Measurements from ENCODE around the gene RRP12. TPM values are rescaled to one million over a fixed set of nuclear protein-coding genes. Genes with fewer than 3 reads are reported as not detected.

Gene RRP12
- total RNA-seq, 1 donor from 2014 or later: 20.9 TPM

DNA sequence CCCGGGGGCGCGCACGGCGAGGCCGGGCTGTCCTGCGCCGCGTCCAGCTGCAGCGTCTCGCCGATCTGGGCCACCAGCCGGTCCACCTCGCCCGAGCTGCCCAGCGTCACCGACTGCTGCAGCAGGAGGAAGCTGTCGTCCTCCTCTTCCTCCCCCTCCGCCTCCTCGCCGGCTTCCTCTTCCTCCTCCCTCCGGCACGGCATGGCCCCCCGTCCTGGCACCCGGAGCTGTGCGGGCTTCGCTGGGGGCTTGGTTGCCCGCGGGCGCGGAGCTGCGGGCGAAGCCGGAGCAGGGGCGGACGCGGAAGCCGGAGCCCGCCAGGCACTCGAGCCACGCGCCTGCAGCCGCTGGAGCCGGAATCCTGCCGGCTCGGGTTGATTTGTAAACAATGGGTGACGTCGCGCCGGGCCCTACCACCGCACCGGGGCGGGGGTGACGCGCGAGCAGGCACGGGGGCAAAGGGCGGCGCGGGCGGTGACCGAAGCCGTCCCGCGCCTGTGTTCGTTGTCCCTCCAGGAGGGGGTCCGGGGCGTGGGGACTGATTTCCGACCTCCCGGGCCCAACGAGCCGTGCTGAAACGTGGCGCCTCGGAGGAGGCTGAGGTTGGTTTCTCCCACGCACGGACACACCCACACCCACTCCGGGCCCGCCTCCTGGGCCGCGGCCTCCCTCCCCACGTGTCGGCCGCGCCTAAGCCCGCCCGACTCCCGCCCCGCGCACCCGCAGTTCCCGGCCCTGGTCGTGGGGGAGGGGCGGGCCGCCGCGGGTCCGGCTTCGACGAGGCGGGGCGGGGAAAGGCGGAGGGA, 66.6 kb downstream of the RRP12 start, which contains the start of gene FRAT2:
FRAT2 (minus strand) TSS at position 360 of the 806 bp plus-strand sequence; CDS start at position 203, 157 bp downstream.
- DNase-seq (ENCODE audit: low spot score): peak; percentile 91

DNA sequence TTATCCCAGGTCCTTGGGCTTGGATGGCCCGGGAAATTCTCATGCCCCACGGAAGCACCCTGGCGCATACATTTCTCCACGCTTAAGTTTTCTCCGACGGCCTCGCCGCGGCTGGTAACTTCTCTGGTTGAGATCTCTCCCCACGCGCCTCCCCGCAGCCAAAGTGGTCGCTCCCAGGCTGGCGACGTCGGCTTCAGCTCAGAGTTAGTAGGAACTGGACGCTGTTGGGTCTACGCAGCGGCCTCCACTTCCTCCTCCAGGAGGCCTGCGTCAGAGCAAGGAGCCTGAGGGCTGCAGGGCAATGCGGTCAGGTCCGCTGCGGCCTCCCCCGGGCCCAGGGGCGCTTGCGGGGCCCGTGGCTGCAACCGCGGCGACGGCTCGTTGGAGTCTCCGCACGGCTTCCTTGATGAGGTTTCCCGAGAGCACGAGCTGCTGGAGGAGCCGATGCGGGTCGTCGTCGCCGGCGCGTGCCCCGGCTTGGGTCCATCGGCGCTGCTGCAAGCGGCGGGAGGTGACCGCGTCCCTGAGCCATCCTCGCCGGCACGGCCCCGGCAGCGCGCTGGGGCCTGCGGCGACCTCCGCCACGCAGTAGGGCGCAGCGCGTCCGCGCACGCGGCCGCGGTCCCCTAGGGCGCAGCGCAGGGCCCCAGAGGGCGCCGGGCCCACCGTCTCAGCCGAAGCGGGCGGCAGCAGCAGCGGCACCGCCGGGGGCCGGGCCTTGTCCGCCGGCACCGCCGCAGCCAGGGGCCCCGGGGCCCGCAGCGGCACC, 67.4 kb downstream of the RRP12 start:
- DNase-seq (ENCODE audit: low spot score): peak; percentile 40

DNA sequence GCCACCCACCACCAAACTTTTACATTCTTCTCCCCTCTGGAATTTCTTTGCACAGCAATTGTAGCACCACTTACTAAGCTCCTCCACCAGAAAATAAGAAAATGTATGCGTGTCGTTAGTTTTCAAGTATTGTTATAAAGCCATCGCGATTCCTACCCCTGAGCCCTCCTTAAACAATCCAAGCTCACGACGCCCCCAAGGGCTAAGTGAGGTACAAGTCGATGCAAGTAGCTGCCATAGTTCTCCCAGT, 67.9 kb downstream of the RRP12 start:
- no peak for DNase-seq (ENCODE audit: low spot score)

DNA sequence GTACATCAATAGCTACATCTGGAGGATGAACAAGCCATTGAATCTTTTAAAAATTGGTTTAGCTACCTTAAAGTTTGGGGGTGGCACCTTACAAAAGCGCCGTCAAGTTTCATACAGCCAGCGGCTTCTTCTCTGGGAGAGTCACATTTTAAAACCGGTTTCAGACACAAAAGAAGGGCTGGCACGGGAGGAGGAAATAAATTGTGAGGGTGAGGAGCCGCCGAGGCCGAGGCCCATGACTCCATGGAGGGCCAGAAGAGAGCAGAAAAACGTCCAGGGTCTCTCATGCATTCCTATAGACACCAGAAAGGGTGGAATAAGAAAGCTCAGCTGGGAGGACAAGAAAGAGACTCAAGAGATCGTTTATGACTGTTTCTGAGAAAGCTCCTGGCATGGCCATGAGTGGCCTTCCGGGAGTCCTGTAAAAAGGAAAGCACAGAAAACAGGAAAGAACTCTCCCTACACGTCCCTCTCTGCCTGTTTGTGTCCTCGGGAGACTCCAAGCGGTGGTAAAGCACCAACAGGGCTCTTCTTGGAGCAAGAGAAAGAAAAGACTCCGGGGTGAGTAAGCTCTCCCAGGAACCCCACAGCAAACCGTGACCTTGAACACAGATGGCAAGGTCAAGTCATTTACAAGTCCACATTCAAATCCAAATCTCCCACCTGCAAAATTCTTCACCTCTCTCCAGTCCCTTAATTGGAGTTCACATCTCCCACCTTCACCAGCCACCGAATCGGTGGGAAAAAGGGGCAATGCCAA, 68.4 kb downstream of the RRP12 start:
- DNase-seq (ENCODE audit: low spot score): peak; percentile 61

DNA sequence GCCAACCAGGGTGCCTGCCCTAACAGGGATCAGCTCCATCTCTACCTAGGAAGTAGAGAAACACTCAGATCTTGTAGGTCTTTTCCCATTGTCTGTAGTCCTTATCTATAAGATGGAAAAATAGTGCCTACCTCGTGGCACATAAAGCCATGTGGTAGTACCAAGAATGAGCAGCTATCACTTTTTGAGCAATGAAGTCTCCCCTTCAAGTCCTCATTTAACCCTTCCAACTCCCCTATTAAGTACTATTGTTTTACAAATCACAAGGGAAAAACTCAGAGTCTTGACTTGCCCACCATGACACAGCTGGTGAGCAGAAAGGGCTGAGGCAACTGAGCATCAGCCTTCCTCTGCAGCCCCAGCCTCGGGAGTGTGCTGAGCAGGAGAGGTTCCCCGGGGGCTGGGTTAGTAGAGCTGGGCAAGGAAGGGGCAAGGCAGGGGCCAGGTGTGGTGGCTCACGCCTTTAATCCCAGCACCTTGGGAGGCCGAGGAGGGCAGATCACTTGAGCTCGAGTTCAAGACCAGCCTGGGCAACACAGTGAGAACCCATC, 69.9 kb downstream of the RRP12 start:
- no peak for DNase-seq (ENCODE audit: low spot score)

DNA sequence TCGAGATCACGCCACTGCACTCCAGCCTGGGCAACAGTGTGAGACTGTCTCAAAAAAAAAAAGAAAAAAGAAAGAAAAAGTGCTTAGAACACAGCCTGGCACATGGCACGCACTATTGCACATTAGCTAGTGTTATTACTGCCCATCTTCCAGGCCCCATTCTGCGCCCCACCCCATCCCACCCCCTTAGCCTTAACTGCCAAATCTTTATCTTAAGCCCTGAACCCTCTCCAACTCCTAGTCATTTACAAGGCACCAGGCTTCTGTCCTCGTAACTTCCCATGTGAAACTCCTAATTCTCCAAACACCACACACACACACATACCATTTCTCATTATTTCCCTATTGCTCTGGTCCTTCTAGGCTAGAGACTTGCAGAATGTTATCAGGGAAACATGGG, 71.4 kb downstream of the RRP12 start:
- no peak for DNase-seq (ENCODE audit: low spot score)

DNA sequence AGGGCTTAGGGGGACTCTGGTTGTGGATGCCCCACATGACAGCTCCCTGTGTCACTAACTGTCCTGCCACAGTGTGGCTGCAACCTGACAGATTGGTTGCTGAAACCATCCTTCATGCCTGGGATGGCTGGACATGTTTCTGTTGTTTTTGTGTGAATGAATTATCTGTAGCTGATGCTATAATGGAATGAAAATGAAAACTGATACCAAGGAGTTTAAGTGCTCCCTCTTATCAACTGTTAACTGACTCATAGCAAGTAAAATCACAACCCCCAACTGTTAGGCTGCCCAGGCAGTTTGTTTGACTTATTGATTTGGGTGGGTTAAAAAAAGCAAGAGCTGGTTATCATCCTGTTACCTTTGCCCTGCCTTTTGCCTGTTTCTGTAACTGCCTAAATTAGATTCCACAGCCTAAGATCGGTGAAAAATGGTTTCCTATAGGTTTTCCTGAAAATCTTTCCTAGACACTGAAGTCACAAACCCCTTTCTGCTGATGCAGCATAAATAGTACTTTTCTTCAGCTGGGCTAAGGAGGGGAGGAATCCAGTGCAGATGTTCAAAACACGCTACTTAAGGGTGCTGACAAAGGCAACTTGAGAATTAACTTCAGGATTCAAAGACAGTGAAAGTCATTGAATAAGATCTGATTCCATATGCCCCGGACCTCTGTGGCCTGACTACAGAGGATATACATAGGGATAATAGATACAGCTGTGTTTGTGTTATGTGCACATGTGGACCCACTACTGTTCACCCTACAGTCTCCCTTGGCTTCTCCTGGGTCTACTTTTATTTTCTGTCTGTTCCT, 72.3 kb downstream of the RRP12 start:
- DNase-seq (ENCODE audit: low spot score): peak; percentile 52

DNA sequence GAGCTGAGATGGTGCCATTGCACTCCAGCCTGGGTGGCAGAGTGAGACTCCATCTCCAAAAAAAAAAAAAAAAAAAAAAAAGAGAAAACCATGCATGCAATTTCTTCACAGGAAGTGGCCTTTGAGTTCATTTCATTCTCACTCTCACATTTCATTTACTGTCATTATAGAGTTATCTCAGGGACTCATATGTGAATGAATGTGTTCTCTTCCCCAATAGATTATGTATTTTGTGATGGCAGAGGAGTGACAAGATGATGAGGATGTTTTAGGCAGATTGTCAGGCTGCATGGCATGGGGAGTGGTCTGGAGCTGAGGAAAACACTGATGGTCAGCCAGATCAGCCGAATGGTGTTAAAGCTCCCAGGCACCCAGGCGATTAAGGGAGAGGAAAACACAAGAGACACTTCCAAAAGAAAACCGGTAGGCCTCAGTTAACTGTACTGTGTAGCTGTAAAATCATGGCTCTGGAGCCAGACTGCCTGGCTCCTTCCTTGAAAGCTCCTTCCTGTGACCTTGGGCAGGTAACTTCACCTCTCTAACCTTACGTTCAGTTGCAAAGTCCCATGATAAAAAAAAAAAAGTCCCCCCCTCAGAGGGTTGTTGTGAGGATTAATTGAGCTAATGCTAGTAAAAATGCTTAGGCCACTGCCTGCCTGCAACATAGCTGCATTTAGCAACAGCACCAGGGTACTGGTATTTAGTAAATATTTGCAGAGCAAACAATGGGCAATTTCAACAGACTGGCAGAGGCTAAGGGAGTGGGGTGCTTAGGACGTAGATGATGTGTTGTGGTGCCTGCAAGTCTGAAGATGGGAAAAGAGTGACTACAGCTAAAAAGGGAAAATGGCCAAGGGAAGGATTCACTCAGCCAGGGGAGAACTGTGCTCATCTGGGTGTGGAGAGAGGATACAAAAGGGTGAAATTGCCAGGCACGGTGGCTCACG, 73.5 kb downstream of the RRP12 start:
- DNase-seq (ENCODE audit: low spot score): peak; percentile 16

DNA sequence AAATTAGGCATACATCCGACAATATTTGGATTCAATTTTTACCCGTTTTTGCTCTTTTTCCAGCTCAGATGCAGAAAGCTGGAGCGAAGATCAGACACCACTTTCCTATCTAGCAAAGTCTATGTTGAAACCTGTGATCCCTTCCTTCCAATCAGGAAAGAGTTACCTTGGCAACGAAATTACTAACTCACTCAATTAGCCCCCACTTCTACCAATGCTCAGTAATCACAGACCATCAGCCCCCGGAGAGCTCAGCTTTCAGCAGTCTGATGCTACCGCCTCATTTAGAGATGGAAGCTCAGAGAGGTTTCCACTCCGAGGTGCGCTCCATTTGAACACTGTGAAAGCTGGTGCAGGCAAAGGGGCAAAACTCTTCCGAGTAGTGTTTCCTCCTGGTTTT, 75.4 kb downstream of the RRP12 start:
- DNase-seq (ENCODE audit: low spot score): no peak

DNA sequence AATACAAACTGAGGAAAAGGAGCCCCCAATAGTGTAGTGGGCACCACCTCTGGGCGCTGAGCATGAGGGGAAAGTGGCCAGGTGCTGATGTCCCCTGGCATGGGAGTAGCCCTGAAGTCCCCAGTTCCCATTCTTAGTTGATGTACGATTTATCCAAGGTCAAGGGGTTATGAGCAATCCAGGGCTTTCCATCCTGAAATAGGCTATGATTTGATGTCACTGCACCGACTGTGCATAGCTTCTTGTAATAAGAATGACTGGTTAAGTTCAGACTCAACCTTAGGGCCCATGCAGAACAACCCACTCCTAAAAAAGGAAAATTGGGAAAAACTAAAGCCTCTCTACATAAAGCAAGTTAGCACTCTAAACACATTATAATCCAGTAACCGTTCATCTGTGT, 77.6 kb downstream of the RRP12 start:
- no peak for DNase-seq (ENCODE audit: low spot score)

DNA sequence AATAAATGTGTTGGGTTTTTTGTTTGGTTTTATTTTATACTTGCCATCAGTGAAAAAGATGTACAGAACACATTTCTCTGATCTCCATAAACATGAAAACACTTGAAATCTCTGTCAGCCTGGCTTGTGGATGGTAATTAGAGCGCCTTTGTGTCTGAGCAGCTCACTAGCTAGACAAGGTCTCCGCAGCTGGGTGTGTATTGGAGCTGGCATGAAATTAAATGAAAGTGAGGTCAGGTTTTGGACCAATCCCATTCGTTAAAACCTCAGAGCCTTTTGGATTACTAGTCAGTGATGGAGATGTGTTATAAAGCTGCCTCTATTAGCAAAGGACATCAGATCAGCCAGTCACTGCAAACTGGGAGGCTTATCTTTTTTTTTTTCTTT, 79.3 kb downstream of the RRP12 start:
- no peak for DNase-seq (ENCODE audit: low spot score)

DNA sequence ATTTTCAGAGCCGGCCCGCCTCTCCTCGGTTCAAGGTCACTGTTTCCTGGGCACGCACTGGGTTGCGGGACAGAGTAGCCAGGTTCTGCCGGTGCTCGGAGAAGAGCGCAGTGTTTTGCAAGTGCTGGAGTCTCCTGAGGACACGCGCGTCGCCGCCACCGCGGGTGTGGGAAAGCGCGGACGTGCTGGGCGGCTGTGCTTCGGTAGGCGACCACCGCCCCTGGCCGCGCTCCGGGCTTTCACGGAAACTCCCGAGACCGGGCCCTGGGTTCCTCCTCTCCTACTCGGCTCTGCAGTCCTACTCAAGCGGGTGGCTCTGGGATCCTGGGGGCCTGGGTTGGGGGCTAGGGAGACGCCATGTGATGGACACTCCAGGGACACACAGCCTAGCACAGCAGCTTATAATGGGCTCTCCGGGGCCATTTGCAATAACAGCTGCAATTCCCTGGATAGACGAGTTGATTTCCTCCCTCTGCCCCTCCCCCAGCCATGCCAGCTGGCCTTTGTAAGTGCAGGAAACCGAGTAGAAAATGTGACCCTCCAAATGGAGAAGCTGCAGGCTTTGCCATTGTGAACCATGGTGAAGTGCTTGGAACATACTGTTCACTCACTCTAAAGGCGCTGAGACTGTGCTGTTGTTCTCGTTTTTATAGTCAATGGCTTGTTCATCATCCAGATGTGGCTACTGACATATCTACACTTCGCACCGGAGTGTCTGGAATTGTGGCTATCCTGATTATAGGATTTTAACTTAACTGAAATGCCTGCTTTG, 79.9 kb downstream of the RRP12 start:
- peak; percentile 25 for DNase-seq (ENCODE audit: low spot score)

DNA sequence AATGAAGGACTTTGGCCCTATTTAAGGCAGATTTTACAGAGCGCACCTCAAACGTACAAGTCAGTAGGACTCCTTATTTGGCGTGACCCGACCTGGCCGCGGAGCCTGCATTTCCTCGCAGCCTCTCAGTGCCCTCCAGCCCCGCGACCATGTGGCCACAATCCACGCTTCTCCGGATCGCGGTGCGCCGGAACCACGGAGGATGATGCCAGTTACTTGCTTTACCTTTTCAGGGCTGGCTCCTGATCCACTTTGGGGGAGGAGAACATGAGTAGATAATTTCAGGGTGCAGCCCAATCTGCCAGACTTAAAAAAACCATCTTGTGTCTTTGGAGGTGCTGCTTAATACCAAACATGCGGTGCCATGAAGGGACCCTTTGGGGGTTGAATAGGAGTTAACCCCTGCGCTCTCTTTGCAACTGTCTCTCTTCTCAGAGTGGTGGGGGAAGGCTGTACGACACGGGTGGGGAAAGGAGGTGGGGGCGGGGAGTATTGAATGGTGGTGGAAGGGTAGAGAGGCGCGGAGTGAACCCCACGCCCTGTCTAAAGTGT, 80.6 kb downstream of the RRP12 start:
- DNase-seq (ENCODE audit: low spot score): no peak

DNA sequence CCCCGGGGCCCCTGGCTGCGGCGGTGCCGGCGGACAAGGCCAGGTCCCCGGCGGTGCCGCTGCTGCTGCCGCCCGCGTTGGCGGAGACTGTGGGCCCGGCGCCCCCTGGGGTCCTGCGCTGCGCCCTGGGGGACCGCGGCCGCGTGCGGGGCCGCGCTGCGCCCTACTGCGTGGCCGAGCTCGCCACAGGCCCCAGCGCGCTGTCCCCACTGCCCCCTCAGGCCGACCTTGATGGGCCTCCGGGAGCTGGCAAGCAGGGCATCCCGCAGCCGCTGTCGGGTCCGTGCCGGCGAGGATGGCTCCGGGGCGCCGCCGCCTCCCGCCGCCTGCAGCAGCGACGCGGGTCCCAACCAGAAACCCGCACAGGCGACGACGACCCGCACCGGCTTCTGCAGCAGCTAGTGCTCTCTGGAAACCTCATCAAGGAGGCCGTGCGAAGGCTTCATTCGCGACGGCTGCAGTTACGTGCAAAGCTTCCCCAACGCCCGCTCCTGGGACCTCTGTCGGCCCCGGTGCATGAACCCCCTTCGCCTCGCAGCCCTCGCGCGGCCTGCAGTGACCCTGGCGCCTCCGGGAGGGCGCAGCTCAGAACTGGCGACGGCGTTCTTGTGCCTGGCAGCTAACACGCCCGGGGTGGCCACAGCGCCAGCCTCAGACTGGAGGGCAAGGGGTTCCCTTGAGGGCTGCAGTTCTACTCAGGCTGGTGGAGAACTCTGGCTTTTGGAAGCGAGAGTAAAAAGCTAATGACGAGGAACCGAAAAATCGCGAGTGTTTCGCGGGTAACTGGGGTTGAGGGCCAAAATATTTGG, 81.3 kb downstream of the RRP12 start:
- DNase-seq (ENCODE audit: low spot score): peak; percentile 37

DNA sequence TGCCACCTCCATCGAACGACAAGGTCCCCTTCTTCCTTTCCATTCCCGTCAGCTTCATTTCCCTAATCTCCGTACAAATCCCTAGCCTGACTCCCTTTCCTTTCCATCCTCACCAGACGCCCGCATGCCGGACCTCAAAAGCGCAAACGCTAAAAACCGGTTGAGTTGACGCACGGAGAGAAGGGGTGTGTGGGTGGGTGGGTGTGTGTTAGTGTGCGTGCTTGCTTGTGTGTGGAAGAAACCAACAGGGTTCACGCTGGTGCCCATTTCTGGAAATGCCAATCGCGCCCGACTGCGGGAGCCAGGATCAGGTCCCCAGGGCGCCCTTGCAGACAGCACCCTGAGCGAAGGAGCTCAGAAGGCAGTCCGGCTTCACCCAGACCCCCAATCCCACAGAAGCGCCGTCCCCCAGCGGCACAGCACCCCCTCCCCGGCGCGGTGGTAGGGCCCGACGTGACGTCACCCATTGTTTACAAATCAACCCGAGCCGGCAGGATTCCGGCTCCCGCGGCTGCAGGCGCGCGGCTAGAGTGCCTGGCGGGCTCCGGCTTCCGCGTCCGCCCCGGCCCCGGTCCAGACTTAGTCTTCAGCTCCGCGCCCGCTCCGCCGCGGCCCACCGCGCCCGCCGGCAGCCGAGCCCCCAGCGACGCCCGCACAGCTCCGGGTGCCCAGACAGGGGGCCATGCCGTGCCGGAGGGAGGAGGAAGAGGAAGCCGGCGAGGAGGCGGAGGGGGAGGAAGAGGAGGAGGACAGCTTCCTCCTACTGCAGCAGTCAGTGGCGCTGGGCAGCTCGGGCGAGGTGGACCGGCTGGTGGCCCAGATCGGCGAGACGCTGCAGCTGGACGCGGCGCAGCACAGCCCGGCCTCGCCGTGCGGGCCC, 82.1 kb downstream of the RRP12 start, which contains the start of gene FRAT1:
FRAT1 (plus strand) TSS at position 500 of the 880 bp plus-strand sequence; CDS start at position 683, 183 bp downstream.
- DNase-seq (ENCODE audit: low spot score): peak; percentile 89

DNA sequence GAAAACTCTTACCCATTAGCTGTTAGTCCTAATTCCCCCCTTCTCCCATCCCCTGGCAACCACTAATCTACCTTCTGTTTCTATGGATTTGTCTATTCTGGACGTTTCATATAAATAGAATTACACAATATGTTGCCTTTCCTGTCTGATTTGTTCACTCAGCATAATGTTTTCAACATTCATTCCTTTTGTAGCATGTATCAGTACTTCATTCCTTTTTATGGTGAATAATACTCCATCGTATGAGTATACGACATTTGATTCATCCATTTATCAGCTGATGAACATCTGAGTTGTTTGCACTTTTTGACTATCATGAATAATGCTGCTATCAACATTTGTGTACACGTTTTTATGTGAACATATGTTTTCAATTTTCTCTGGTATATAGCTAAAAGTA, 86.5 kb downstream of the RRP12 start:
- DNase-seq (ENCODE audit: low spot score): no peak

DNA sequence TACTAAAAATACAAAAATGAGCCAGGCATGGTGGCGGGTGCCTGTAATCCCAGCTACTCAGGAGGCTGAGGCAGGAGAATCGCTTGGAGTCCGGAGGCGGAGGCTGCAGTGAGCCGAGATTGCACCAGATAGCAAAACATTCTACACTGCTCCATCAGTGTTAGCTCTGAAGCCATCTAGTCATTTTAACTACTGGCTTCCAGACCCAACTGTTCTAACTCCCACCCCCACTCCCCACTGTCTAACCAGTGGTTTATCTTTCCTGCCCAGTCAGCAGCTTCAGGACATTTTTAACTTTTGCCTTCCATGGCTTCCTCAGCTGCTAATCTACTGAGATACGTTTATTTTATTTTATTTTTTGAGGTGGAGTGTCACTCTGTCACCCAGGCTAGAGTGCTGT, 88.2 kb downstream of the RRP12 start:
- DNase-seq (ENCODE audit: low spot score): no peak
